Measurements from ENCODE around the gene RCSD1. TPM values are rescaled to one million over a fixed set of nuclear protein-coding genes. Genes with fewer than 3 reads are reported as not detected.
A peak's percentile ranks its signal among the peaks of the same experiment; 100 is the strongest.

Gene RCSD1
- total and polyA plus RNA-seq, 10 of the 15 experiments (the other 5 are each of a cell fraction or from before 2014, with no cell fraction given): 11.4 to 78.3 (median 71.6) TPM

DNA sequence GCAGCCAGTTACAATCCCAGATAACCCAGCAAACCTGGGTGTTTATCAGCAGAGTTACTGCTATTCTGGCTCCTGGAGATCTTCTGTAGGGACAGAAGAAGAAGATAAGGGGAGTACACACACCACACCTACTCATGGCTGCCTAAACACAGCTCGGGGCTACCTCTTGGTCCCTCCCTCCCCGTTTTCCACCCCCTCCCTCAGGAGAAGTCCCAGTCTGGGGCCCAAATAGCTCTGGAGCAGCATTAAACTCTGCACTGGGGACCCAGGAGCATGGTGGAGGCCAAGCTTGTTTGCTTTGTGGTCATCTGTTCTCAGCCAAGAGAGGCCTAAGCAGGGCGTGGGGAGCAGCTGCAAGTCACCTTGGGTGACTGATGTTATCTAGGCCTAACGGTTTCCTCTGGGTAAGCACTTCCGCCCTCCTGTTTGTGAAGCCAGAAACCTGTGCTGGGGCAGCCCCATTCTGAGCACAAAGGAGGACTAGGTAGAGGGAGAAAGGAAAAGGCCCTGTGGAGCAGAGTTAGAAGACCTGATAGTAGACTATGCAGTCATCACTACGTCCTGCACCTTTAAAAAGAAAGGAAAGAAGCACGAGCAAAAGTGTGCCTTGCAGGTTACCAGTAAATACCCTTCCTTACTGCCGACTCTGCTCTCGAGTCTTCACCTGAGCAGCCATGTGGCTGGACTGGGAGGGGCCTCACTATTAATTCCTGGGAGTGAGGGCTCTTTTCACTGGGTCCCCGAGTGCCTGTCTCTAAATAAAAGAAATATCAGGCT, 2.0 kb upstream of the RCSD1 start (continued):
- TF ChIP-seq, protein P1, sequence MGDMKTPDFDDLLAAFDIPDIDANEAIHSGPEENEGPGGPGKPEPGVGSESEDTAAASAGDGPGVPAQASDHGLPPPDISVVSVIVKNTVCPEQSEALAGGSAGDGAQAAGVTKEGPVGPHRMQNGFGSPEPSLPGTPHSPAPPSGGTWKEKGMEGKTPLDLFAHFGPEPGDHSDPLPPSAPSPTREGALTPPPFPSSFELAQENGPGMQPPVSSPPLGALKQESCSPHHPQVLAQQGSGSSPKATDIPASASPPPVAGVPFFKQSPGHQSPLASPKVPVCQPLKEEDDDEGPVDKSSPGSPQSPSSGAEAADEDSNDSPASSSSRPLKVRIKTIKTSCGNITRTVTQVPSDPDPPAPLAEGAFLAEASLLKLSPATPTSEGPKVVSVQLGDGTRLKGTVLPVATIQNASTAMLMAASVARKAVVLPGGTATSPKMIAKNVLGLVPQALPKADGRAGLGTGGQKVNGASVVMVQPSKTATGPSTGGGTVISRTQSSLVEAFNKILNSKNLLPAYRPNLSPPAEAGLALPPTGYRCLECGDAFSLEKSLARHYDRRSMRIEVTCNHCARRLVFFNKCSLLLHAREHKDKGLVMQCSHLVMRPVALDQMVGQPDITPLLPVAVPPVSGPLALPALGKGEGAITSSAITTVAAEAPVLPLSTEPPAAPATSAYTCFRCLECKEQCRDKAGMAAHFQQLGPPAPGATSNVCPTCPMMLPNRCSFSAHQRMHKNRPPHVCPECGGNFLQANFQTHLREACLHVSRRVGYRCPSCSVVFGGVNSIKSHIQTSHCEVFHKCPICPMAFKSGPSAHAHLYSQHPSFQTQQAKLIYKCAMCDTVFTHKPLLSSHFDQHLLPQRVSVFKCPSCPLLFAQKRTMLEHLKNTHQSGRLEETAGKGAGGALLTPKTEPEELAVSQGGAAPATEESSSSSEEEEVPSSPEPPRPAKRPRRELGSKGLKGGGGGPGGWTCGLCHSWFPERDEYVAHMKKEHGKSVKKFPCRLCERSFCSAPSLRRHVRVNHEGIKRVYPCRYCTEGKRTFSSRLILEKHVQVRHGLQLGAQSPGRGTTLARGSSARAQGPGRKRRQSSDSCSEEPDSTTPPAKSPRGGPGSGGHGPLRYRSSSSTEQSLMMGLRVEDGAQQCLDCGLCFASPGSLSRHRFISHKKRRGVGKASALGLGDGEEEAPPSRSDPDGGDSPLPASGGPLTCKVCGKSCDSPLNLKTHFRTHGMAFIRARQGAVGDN (IDR thresholded peaks at IDR 0.05): peak; percentile 99
- TF ChIP-seq FOXM1 (IDR thresholded peaks at IDR 0.05; ENCODE audit: low read depth, low read length): 0 out of 2 replicates have a peak, but pooled peaks have one; percentile 55
- TF ChIP-seq IRF5 (IDR thresholded peaks at IDR 0.05; ENCODE audit: borderline replicate concordance): no peak
- no peak for TF ChIP-seq USF2 (IDR thresholded peaks at IDR 0.05; ENCODE audit: borderline replicate concordance, low read depth, low read length)
- TF ChIP-seq BRCA1 (IDR thresholded peaks at IDR 0.05; ENCODE audit: low read depth, low read length): no peak
- no peak for TF ChIP-seq NFYB (IDR thresholded peaks at IDR 0.05; ENCODE audit: insufficient read depth, low read depth, low read length)
- peak; percentile 90 for TF ChIP-seq IKZF1 (conservative IDR thresholded peaks at IDR 0.05)
- peak; percentile 71 for TF ChIP-seq CHD2 (IDR thresholded peaks at IDR 0.05; ENCODE audit: borderline replicate concordance, low read depth, low read length)
- TF ChIP-seq, protein P2, sequence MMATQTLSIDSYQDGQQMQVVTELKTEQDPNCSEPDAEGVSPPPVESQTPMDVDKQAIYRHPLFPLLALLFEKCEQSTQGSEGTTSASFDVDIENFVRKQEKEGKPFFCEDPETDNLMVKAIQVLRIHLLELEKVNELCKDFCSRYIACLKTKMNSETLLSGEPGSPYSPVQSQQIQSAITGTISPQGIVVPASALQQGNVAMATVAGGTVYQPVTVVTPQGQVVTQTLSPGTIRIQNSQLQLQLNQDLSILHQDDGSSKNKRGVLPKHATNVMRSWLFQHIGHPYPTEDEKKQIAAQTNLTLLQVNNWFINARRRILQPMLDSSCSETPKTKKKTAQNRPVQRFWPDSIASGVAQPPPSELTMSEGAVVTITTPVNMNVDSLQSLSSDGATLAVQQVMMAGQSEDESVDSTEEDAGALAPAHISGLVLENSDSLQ (IDR thresholded peaks at IDR 0.05): peak; percentile 96
- TF ChIP-seq RB1 (IDR thresholded peaks at IDR 0.05; ENCODE audit: borderline replicate concordance): peak; percentile 37; the same call in 1 of the 2 replicates
- peak; percentile 62 for TF ChIP-seq YY1 (IDR thresholded peaks at IDR 0.05; ENCODE audit: low read depth, low read length)
- TF ChIP-seq MEF2A (IDR thresholded peaks at IDR 0.05; ENCODE audit: insufficient read depth, low read depth, low read length): 0 out of 2 replicates have a peak, but pooled peaks have one; percentile 41
- TF ChIP-seq HDAC2 (IDR thresholded peaks at IDR 0.05): no peak
- TF ChIP-seq ETV6 (conservative IDR thresholded peaks at IDR 0.05 in 1 of 2, IDR thresholded peaks at IDR 0.05 in 1 of 2; ENCODE audit: borderline replicate concordance in 1 of 2, low read depth in 1 of 2): peak in 1 of 2 experiments; percentile 60; a peak in 1 of 4 replicates
- TF ChIP-seq FOS (IDR thresholded peaks at IDR 0.05; ENCODE audit: borderline replicate concordance, extremely low read depth, insufficient read length): no peak
- TF ChIP-seq PML (IDR thresholded peaks at IDR 0.05; ENCODE audit: low read length): no peak; the same call in 1 of the 2 replicates
- TF ChIP-seq RUNX3 (IDR thresholded peaks at IDR 0.05; ENCODE audit: low read length): peak; percentile 94
- TF ChIP-seq, protein P3, sequence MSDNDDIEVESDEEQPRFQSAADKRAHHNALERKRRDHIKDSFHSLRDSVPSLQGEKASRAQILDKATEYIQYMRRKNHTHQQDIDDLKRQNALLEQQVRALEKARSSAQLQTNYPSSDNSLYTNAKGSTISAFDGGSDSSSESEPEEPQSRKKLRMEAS (IDR thresholded peaks at IDR 0.05; ENCODE audit: low read depth, low read length): peak; percentile 58; the same call in 1 of the 2 replicates
- peak; percentile 52; the same call in 1 of the 2 replicates for TF ChIP-seq GABPA (IDR thresholded peaks at IDR 0.05; ENCODE audit: low read depth)
- TF ChIP-seq NFXL1 (IDR thresholded peaks at IDR 0.05; ENCODE audit: borderline replicate concordance): no peak
- TF ChIP-seq SIX5 (IDR thresholded peaks at IDR 0.05; ENCODE audit: low read depth, low read length, severe bottlenecking): no peak

All from GM12878 (cell line).